CD4-positive, alpha-beta T cell treated with Interferon alpha-2 for 1 hour (primary cell): ENCODE results near the gene IGF2R.

ENCODE experiments used
- DNase-seq, 2 donors: peaks; one replicate each; pipeline ENCODE4 v3.0.0-alpha.2; 2020 to 2022

The IGF2R gene

DNA sequence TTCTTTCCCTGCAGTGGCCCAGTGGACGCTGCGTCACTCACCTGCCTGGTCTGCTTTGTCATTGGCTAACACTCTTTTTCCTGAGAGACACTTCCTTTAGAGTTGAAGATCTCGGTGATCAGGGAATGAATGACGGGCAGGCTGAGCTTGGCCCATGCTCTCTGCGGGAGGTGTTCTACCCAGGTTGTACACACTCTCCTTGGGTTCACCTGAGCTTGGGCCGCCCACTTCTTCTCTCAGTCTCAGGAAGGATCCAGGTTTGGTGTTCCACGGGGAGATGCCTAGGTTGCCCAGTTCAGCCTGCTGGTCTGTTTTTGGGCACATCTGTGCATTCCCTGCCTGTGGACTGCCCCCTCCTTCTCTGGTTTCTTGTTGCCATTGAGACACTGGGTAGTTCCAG is 86.0 kb downstream of the IGF2R start:
- no peak for DNase-seq

DNA sequence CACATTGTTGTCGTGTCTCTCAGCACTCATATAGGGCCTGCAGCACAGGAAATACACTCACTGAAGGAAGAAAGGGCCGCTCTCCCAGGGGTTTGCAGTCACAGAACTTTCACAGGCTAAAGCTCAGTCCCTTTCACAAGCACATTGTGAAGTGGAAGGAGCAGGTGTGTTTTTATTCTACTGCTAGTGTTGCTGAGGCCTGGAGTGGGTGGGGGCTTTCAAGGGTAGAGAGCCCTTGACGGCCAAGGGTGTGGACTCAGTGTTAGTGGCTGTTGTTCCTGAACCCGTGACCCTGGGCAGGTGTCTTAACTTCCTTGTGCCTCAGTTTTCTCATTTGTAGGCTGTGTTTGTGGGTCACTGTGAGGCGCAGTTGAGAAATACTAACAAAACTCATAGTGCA is 86.5 kb downstream of the IGF2R start:
- no peak for DNase-seq

DNA sequence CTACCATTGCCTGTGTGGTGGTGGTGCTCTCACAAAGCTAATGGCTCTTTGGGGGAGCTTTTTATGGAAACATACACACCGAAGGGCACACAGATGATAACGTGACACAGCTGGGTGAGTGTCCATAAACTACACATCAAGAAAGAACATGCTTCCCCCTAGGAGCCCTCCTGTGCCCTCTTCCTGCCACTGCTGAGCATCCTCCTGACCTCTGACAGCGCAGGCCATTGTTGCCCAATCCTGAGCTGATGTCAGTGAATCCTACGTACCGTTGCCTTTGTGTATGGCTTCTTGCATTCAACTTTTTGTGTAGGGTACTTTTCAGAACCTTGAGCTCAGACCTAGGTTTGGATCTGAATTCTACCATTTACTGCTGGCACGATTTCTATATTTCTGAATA is 86.9 kb downstream of the IGF2R start:
- DNase-seq: no peak

DNA sequence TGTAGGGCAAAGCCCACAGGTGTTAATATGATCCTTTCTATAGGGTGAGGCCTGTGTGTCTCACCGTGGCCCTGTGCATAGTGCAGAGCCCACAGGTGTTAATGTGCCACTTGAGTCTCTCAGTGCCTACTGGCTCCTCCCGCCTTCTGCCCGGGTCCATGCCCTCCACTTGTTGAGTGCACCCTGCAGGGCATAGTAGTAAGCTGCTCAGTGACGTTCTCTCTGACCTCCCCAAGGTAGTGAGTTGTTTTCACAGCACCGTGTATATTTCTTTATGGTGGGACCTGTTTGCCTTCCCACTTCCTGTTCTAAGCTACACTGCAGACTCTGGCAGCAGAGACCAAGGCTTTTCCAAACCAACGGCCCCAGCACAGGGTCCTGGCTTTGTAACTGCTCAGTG is 88.2 kb downstream of the IGF2R start:
- no peak for DNase-seq

DNA sequence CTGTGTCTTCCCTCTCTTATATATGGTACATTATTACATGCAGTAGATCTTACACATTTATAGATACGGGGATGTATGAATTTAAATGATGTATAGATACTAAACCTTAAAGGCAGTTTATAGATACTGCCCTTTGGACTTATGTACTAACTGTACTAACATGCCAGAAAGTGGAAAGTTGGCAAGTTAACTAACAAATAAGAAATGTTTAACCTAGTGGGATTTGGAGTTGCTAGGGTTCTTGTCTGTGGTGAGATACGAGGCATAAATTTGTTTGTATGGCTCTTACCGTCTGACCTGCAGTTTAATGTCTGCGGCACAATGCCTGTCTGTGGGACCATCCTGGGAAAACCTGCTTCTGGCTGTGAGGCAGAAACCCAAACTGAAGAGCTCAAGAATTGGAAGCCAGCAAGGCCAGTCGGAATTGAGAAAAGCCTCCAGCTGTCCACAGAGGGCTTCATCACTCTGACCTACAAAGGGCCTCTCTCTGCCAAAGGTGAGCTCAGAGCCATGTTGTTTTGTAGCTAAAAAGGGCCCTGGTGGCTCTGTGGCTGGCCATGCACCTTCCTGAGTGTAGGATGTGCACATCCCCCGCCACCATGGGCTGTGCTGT is 89.8 kb downstream of the IGF2R start:
- no peak for DNase-seq

DNA sequence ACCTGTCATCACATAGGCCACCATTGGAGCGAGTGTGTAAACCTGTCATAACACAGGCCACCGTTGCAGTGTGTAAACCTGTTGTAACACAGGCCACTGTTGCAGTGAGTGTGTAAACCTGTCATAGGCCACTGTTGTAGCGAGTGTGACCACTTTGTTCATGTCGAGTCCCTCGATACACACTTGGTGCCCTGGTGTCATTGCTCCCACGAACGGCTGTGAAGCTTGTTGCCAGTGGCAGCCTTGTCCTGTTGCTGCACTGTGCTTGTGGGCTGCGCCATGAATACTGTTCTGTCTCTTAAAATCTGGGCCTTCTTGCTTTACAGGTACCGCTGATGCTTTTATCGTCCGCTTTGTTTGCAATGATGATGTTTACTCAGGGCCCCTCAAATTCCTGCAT is 91.3 kb downstream of the IGF2R start:
- no peak for DNase-seq

DNA sequence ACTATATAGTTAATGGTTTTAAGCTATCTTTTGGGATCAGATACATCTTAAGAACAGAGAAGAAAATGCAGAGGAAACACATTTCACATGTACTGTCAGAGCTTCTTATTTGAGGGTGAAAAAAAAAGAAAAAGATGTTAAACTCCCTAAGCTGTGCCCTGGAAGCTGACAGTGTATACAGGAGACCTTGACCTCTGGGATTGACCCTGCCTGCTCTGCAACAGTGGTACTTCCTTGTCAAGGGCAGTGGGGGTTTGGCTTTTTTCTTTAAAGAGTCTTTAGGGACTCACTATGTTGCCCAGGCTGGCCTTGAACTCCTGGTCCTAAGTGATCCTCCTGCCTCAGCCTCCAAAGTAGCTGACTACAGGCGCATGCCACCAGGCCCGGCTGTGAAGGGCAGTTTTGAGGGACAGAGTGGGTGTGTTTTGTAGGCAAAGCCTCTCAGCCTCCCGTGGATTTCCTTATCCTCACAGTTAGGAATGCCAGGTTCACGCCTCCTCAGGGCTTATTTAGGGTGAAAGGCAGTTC is 92.1 kb downstream of the IGF2R start:
- no peak for DNase-seq

DNA sequence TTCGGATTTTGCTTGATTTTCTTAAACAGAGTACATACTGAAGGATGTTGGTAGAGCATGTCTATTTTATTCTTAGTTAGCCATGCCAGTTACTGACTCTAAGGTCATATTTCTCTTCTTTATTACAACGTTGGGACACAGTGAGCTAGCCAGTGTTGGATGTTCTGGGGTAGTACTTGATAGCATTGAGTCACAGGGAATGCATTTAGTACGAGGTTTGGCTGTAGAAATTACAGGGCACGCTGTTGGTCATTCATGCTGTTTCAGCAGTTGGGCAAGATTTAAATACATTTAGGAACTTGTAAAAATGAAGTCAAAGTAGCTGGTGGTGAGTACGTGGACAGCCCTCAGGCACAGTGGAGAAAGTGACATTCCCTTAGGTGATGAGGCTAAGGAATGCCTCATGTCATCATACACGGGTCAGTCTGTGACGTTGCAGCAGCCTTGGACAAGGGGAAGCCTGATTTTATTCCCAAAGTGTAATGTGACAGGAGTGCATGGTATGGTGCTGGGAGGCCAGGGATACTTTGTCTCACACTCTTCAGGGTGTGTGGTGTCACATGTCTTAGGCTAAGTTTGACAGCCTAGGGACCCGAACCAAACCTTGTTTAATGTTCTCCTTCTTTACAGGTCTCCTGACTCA is 95.0 kb downstream of the IGF2R start:
- no peak for DNase-seq

DNA sequence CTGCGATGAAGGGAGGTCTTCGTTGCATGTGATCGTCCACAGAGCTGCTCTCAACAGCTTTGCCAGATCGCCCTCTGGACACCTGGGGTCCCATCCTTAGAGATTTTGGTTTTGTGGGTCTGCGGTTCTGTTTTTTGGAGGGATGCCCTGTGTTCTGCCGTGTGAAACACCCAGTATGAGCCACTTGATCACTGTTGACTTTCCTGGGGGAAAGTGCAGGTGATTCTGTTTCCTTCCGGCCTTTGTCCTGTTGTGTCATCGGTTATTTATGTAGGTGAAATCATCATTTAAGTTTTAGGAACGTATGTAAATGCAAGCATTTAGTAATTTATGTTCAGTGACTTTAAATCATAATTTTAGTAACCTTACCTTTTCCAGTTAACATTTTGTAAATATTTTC is 96.3 kb downstream of the IGF2R start:
- no peak for DNase-seq

DNA sequence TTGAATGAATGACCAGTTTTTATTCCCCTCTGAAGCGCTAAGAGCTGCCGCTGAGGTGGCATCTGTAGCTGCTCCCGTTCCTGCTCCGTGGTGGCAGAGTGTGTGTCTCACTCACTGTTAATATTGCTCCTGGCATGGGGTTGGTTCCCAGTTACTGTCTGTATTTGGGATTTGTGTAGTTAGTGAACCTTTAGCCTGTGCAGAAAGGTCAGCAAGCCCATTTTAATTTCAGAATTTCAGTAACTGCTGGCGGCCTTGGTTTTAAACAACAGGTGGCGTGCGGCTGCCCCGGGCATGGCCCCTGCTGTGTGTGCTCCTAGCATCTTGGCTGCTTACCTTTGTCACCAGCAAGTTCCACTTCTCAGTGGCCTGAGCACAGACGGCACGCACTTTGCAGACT is 98.7 kb downstream of the IGF2R start:
- no peak for DNase-seq

DNA sequence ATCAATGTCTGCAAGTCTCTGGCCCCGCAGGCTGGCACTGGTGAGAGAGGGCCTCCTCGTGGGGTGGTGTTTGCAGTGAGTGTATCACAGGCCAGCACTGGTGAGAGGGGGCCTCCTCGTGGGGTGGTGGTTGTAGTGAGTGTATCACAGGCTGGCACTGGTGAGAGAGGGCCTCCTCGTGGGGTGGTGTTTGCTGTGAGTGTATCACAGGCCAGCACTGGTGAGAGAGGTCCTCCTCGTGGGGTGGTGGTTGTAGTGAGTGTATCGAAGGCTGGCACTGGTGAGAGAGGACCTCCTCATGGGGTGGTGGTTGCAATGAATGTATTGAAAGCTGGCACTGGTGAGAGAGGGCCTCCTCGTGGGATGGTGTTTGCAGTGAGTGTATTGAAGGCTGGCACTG is 99.5 kb downstream of the IGF2R start:
- no peak for DNase-seq

DNA sequence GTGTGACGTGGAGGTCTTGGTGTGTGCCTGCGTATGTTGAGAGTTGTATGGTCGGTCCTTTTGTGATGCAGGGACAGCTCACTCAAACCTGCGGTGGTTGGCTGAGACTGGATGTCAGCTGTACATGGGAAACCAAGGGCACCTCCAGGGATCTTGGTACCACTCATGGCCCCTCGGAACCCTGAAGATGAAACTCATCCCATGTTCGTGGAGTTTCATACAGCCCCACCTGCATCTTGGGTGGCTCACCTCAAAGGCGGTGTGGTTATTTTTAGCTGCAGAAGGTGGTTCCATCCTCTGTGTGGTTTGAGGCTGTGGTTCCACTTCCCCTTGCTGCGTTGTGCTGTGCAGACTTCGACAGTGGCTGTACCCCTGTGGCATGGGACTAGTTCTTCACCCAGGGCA is 100.2 kb downstream of the IGF2R start:
- DNase-seq: peak; percentile 40 to 46

DNA sequence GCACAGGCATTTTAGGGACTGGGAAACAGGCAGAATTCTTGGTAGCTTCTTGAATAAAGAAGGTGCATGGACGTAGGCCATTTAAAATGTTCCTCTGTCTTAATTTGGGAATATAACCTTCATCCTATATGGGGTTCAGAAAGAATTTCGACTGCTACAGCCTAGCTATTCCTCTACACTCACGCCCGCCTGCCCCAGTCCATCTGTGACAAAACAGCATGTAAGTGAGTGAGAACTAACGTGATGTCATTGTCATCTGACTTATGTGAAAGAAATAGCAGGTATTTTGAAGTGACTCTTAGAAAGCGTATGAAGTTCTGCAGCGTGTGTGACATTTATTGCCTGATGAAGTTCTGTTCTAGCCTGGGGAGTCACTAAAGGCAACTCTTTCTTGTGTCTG is 100.6 kb downstream of the IGF2R start:
- DNase-seq: no peak

DNA sequence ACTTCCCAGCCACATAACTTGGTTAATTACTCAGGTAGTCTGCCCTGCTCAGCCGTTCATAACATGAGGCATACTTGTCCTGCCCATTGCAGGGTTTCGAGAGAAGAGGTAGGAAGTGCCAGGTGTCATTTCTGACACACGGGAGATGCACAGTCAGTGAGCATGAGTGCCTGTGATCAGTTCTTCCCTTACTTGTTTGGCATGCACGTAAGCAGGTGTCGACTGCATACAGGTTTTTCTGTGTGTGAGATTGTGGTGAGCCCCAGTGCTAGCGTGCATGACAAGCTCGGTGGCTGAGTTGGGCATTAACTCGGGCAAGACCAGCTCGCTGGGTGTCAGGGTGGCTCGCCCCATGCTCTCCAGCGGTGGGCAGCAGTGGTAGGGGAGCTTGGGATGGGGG is 101.5 kb downstream of the IGF2R start:
- no peak for DNase-seq

DNA sequence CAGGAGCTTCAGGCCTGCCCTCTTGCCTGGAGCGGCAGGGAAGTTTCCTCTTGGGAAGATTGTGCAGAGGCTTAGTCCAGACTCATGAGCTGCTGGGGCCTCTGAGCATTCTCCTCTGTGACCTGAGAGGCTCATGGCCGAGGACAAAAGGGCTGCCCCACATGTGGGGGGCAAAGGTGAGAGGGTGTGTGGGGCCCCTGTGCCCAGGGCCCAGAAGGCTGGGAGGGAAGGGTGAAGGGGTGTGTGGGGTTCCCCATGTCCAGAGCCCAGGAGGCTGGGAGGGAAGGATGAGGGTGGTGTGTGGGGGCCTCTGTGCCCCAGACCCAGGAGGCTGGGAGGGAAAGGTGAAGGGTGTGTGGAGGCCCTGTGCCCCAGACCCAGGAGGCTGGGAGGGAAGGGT is 101.9 kb downstream of the IGF2R start:
- no peak for DNase-seq

DNA sequence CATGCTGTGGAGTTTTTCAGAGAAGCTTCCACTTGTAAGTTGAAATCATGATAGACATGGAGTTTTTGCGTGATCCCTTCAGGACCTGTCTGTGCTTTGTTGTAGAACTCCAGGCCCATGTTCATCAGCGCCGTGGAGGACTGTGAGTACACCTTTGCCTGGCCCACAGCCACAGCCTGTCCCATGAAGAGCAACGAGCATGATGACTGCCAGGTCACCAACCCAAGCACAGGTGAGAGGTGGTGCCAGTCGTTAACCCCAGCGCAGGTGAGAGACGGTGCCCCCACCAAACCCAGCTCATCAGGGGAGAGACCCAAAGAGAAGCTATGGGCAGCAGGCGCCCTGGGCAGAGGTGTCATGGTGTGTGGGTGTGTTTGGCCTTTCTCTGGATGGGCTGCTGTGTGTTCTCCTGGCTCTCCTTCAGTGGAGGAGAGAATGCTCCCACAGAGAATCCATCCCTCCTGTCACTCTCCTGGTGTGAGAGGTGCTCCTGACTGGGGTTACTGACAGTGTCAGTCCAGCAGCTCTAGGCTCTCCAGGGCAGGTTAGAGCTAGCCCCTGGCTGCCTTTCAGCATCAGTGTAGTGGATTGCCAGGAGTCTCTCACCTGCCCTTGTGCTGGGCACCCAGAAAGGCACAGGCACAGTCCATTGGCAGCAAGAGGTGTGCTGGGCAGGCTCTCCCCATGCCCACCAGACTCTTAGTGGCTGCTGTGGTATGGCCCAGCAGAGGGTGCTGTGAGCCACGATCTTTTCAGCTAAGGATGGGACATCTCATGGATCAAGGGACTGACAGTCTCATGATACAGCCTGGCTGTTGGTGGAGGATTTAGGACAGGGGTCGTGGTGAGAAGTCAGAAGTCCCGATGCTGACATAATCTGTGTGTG is 103.2 kb downstream of the IGF2R start:
- DNase-seq: no peak

DNA sequence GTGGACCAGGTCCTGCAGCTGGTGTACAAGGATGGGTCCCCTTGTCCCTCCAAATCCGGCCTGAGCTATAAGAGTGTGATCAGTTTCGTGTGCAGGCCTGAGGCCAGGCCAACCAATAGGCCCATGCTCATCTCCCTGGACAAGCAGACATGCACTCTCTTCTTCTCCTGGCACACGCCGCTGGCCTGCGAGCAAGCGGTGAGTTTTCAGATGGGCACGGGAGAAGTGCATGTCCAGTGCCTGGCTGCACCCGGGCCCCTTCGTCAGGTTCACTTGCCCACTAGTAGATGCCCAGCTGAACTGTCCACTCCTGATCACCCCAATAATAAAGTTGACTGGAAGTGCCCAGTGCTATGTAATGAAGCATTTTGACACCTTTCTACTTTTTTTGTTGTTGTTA is 104.4 kb downstream of the IGF2R start:
- no peak for DNase-seq

DNA sequence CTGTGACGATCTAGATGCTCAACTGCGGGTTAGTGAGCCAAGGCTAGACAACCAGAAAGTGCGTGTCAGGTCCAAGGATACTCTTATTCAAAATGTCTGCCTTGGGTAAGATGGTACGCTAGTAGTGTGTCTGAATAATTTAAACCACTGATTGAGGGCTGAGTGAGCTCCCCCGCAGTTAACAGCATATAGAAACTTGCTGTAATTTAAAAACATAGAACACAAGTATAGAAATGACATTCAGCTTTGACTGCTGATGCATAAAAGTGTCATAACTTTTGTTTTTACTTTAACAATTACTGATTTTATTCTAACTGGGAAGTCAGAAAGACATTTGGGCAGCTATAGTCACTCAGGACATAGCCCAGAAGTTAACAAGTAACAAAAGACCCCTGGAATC is 107.1 kb downstream of the IGF2R start:
- DNase-seq: no peak

DNA sequence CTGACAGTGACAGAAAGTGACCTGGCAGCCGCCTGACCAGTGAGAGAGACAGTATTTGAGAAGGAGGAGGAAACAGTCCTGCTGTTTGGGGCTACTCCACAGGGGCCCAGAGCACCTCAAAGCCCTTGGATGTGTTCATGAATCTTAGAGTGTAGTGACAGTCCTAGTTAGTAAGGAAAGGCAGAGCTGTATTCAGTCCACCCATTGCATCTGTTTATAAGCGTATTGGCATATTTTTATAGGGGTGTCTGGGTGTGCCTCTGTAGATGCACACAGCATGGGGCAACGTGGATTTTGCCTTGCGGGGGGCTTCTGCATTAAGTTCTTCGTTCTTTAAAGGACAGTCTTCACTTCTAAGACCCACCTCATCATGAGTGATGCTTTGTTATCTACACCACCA is 108.1 kb downstream of the IGF2R start:
- DNase-seq: no peak

DNA sequence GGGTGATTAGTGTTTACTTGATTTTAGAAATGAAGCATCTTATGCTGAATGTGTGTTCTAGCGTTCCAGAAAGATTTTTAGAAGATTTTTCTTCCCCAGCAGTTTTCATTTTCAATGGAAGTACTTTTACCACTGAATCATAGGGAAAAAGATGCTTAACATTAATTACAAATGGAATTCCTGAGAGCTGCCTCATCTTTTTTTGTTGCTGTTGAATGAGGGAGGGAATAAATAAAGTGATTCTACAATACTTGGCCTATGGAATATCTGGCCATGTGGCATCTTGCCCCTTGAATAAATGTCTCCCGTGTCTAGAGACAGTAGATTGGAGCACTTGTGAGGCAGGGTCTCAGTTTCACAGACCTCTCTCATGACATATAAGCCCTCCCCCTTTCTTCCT is 108.6 kb downstream of the IGF2R start:
- no peak for DNase-seq

DNA sequence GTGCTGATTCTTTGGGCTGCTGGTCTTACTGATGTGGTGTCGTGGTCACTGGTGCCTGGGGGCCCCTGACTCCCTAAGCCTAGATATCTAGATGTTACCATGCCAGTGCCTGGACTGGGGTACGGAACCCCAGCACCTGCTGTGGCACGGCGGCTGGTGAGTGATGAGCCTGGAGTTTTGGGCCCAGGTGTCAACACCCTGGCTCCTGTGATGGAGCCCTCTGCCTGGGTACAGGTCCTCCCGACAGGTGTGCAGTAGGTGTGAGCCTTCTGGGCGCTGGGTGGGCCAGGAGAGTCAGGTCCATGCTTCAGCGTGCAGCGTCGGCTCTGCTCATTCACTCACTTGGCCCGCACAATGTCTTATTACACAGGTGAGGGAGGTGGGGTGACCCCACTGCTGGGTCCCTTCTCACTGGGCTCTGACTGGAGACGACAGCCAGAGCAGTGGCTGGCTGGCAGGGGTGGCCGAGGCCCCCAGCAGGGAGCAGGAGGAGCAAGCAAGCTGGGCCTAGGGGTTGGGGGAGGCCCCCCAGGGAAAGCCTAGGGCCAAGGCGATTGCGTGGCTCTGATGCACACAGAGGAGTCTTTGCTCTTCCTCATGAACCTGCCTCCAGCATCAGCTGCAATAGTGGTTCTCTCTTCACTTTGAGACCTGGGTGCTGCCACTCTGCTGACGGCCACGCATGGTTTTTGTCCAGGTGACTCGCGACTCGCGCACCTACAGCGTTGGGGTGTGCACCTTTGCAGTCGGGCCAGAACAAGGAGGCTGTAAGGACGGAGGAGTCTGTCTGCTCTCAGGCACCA is 110.2 kb downstream of the IGF2R start:
- DNase-seq: no peak

DNA sequence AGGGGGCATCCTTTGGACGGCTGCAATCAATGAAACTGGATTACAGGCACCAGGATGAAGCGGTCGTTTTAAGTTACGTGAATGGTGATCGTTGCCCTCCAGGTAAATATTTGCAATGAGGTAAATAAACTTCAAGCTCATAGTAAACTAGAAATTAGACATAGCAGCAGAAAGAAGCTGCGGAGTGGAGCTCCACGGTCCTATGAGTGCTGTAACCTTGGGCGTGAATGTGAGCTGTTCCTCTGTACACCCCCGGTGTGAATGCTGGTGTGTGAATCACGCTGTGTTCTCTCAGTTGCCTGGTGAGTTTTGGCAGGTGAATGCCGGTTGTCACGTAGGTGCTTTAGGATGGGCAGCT is 110.8 kb downstream of the IGF2R start:
- no peak for DNase-seq

DNA sequence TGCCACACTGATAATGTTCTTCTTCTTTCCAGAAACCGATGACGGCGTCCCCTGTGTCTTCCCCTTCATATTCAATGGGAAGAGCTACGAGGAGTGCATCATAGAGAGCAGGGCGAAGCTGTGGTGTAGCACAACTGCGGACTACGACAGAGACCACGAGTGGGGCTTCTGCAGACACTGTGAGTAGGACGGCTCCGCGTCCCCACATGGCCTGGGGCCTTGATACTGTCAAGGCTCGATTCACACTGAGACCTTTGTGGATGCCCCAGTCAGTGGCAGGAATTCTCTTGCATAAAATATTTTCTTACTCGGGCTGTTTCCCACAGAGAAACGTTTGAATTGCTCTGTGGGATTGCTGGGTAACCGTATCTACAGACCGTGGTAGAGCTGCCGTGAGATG is 111.2 kb downstream of the IGF2R start:
- DNase-seq: no peak
